PC-9 (cell line): ENCODE data around the gene CCNE1.

Experiments
- CTCF ChIP-seq: fragments of 200-600 bp; sonication (generic); conservative IDR thresholded peaks from 2 replicates; pipeline ENCODE4 v1.6.1; 2017; ENCODE audit warnings: mixed run types, antibody characterized with exemption, mild to moderate bottlenecking, moderate library complexity
- EZH2 ChIP-seq: fragments of 200-600 bp; sonication (generic); IDR thresholded peaks from 2 replicates; pipeline ENCODE4 v1.8.0; 2017; ENCODE audit warnings: antibody characterized with exemption, low read depth

DNA sequence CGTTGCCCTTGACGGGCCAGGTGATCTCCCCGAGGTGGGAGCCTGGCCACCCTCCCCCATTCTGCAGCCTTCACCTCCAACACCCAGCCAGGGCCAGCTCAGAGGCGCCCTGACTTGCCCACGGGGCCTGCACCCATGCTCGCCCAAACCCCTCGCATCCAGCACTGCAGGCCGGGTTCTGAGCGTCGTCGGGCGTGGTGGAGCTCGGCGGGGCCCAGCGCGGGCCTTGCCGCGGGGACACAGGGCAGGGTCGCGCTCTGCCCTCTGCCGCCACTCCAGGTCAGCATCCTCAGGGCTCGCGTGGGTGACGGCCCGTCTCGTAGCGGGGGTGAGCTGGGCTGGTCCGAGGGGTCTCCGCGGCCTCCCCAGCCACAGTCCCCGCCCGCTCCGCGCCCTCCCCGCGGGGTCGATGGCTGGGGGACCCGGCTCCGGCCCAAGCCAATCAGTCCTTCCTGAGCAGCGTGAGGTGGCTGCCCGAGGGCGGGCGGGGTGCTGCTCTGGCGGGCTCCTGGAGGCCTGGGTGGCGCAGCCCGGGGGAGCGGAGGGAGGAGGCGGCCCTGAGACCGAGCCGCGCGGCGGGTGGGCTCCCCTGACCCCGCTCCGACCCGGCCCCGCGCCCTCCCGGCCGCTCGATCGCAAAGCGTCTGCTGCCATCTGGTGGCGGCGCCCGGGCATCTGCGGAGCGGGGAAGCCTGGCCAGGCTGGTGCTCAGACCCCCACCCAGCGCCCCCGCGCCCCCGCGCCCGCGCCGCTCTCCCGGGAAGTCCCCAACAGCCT lies 61.4 kb downstream of the CCNE1 start:
- TF ChIP-seq CTCF (peak; percentile 79), EZH2 (no peak)
